Measurements from ENCODE around the gene SSC4D. TPM values are rescaled to one million over a fixed set of nuclear protein-coding genes. Genes with fewer than 3 reads are reported as not detected.

The SSC4D gene
- total and polyA plus RNA-seq, 9 of the 15 experiments (the other 6 are each of a cell fraction or from before 2014, with no cell fraction given): 0.06 to 1.1 (median 0.85) TPM; not detected in 1

DNA sequence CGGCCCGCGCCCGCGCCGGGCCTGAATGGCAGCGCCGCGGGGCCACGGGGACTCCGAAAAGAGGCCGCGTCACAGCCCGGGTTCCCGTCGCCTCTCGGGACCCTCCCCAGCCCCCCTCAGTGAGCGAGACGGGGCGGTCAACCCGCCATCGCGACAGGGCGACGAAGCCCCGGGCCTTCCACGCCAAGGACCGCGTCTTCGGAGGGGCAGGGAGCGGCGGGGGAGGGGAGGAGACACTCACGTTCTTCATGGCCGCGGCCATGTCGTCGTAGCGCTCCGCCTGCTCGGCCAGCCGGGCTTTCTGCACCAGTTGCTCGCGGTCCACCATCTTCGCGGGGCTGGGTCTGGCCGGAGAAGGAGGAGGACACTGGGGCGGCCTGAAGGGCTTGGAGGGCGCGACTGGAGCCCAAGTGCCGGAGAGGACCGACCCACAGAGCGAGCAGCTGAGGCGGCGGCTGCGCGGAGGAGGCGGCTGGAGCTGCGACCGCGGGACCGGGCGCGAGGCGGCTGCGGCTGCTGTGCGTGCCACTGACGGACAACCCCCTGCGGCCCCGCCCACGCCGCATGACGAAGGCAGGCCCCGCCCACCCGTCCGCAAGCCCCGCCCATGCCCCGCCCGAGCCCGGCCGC lies 50.9 kb downstream of the SSC4D start, which contains the start of gene YWHAG (continued):
- TF ChIP-seq, protein P1, sequence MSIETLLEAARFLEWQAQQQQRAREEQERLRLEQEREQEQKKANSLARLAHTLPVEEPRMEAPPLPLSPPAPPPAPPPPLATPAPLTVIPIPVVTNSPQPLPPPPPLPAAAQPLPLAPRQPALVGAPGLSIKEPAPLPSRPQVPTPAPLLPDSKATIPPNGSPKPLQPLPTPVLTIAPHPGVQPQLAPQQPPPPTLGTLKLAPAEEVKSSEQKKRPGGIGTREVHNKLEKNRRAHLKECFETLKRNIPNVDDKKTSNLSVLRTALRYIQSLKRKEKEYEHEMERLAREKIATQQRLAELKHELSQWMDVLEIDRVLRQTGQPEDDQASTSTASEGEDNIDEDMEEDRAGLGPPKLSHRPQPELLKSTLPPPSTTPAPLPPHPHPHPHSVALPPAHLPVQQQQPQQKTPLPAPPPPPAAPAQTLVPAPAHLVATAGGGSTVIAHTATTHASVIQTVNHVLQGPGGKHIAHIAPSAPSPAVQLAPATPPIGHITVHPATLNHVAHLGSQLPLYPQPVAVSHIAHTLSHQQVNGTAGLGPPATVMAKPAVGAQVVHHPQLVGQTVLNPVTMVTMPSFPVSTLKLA (conservative IDR thresholded peaks at IDR 0.05): peak; percentile 68 to 90
- TF ChIP-seq DDX20 (tag; IDR thresholded peaks at IDR 0.05; ENCODE audit: low read depth): no peak
- no peak for TF ChIP-seq ZNF668 (CRISPR knock-in tag; IDR thresholded peaks at IDR 0.05)
- no peak for TF ChIP-seq TCF15 (CRISPR knock-in tag; IDR thresholded peaks at IDR 0.05)
- no peak for TF ChIP-seq HNRNPUL1 (IDR thresholded peaks at IDR 0.05; ENCODE audit: low read length)
- no peak for TF ChIP-seq ZC3H8 (IDR thresholded peaks at IDR 0.05)
- TF ChIP-seq CEBPB (tag; IDR thresholded peaks at IDR 0.05): no peak
- no peak; the same call in 1 of the 2 replicates for TF ChIP-seq GTF2F1 (IDR thresholded peaks at IDR 0.05; ENCODE audit: low read depth, low read length)
- TF ChIP-seq MYBL2 (IDR thresholded peaks at IDR 0.05; ENCODE audit: low read depth): no peak
- TF ChIP-seq MYBL2 (CRISPR knock-in tag; IDR thresholded peaks at IDR 0.05; ENCODE audit: borderline replicate concordance): no peak
- TF ChIP-seq ZNF274 (IDR thresholded peaks at IDR 0.05; ENCODE audit: borderline replicate concordance, low read depth, low read length): no peak; the same call in 1 of the 2 replicates
- no peak for TF ChIP-seq ZNF143 (CRISPR knock-in tag; IDR thresholded peaks at IDR 0.05)
- TF ChIP-seq, protein P2, sequence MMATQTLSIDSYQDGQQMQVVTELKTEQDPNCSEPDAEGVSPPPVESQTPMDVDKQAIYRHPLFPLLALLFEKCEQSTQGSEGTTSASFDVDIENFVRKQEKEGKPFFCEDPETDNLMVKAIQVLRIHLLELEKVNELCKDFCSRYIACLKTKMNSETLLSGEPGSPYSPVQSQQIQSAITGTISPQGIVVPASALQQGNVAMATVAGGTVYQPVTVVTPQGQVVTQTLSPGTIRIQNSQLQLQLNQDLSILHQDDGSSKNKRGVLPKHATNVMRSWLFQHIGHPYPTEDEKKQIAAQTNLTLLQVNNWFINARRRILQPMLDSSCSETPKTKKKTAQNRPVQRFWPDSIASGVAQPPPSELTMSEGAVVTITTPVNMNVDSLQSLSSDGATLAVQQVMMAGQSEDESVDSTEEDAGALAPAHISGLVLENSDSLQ (IDR thresholded peaks at IDR 0.05): peak; percentile 48
- TF ChIP-seq PHB2 (IDR thresholded peaks at IDR 0.05; ENCODE audit: low read depth): no peak
- no peak; the same call in none of the 2 replicates for TF ChIP-seq NCOR1 (IDR thresholded peaks at IDR 0.05)
- TF ChIP-seq, protein P3, sequence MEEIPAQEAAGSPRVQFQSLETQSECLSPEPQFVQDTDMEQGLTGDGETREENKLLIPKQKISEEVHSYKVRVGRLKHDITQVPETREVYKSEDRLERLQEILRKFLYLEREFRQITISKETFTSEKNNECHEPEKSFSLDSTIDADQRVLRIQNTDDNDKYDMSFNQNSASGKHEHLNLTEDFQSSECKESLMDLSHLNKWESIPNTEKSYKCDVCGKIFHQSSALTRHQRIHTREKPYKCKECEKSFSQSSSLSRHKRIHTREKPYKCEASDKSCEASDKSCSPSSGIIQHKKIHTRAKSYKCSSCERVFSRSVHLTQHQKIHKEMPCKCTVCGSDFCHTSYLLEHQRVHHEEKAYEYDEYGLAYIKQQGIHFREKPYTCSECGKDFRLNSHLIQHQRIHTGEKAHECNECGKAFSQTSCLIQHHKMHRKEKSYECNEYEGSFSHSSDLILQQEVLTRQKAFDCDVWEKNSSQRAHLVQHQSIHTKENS (CRISPR knock-in tag; IDR thresholded peaks at IDR 0.05): no peak
- TF ChIP-seq HOXB6 (CRISPR knock-in tag; IDR thresholded peaks at IDR 0.05; ENCODE audit: borderline replicate concordance): no peak; the same call in 1 of the 2 replicates
- peak; percentile 96 for TF ChIP-seq FIP1L1 (IDR thresholded peaks at IDR 0.05; ENCODE audit: low read depth, low read length, poor library complexity, severe bottlenecking)
- TF ChIP-seq ZNF140 (CRISPR knock-in tag; IDR thresholded peaks at IDR 0.05): no peak
- TF ChIP-seq TAF9B (IDR thresholded peaks at IDR 0.05; ENCODE audit: partially characterized antibody): peak; percentile 64
- no peak; the same call in 1 of the 2 replicates for TF ChIP-seq SP1 (CRISPR knock-in tag; IDR thresholded peaks at IDR 0.05)
- TF ChIP-seq TFAP4 (CRISPR knock-in tag; IDR thresholded peaks at IDR 0.05; ENCODE audit: borderline replicate concordance): peak; percentile 86
- no peak for TF ChIP-seq ZBTB8A (IDR thresholded peaks at IDR 0.05; ENCODE audit: partially characterized antibody)
- no peak; the same call in 1 of the 2 replicates for TF ChIP-seq ESRRA (IDR thresholded peaks at IDR 0.05; ENCODE audit: borderline replicate concordance, low read depth)

Measured in K562 (cell line).